H1 (cell line): ENCODE measurements around the gene OR52N5. TPM values are rescaled to one million over a fixed set of nuclear protein-coding genes. Genes with fewer than 3 reads are reported as not detected.

Source experiments
- CHD2 ChIP-seq: IDR thresholded peaks from 2 replicates; pipeline ENCODE4 v1.6.1; 2012; ENCODE audit warnings: low read length, improper control_type of control experiment
- JUN ChIP-seq: IDR thresholded peaks from 2 replicates; pipeline ENCODE4 v1.6.1; 2011; ENCODE audit warnings: low read depth, mild to moderate bottlenecking, improper control_type of control experiment, low read length
- NANOG ChIP-seq: IDR thresholded peaks from 2 replicates; pipeline ENCODE4 v1.6.1; 2011; ENCODE audit warnings: low read length, low read depth, mild to moderate bottlenecking, inconsistent platforms; ENCODE audit not compliant: insufficient read depth, poor library complexity, severe bottlenecking
- RNF2 ChIP-seq: fragments of 200-900, 300-1000 bp; sonication (generic); IDR thresholded peaks from 2 replicates; pipeline ENCODE4 v1.7.1; 2016; ENCODE audit warnings: borderline replicate concordance, low read depth, mild to moderate bottlenecking, antibody characterized with exemption, low read length; ENCODE audit not compliant: poor library complexity, severe bottlenecking; ENCODE audit errors: missing control alignments
- RXRA ChIP-seq: IDR thresholded peaks from 2 replicates; pipeline ENCODE4 v1.6.1; 2011; ENCODE audit warnings: low read depth, mild to moderate bottlenecking, low read length, moderate library complexity; ENCODE audit not compliant: insufficient read depth
- polyA plus RNA-seq, 7 experiments: library from polyadenylated mRNA; depleted of rRNA in 3 of 7; stranded (reverse) in 5 of 7; unstranded in 2 of 7; fragments of >200 nt in 5 of 7; fragments of 200-250 nt in 2 of 7; gene quantifications; 1 replicate in 5 of 7; 2 replicates in 1 of 7; 4 replicates in 1 of 7; pipeline versions ENCODE4 v1.2.1 to v1.2.3, GENCODE V29; 2011 to 2013; ENCODE audit warnings: missing spikeins in 2 of 7, mixed read lengths in 2 of 7
- total RNA-seq: library from RNA; stranded (reverse); fragmentation: NEBNext Ultra II Directional; extraction: Animal tissue kit (Norgen Biotek cat#: 25700); gene quantifications from 2 replicates; pipeline ENCODE4 v1.2.1, GENCODE V29; 2021

OR52N5 gene
- total and polyA plus RNA-seq, 2 of the 8 experiments (the other 6 are each of a cell fraction or from before 2014, with no cell fraction given), result 0.12 TPM; not detected in 1

DNA sequence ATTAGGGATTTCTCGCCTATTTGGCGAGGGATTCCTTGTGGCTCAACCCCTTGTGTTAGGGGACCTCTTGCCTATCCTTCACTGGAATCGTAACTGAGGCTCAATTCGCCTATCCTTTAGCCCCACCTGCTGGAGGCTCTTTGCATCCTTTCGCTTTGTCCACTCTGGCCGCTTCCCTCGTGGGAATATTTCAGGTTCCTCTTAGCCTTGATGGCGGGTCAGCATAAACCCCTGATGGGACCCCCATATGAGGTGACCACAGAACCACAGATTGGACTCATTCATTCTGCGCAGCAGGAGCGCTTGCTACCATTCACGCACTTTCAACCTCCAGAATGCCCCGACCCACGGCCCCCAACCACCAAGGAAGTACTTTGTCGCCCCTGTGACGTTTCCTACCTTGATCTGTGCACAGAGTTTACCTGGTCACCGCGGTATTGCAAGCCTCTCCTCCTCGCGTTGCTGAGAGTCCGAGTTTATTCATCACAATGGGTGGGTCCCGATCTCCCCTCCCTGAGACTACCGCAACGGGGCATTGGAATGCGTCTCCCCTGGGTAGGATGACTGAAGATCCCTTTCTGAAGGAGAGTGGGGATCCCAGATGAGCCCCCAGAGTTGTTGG is 25.5 kb upstream of the OR52N5 start, which contains the start of gene OR52N2 (continued):
- no peak for TF ChIP-seq JUN
- no peak for TF ChIP-seq RXRA
- no peak for TF ChIP-seq RNF2
- TF ChIP-seq CHD2, result no peak
- TF ChIP-seq NANOG, result no peak
